ENCODE measurements around the gene TXNL4A.

Gene TXNL4A, protein sequence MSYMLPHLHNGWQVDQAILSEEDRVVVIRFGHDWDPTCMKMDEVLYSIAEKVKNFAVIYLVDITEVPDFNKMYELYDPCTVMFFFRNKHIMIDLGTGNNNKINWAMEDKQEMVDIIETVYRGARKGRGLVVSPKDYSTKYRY

DNA sequence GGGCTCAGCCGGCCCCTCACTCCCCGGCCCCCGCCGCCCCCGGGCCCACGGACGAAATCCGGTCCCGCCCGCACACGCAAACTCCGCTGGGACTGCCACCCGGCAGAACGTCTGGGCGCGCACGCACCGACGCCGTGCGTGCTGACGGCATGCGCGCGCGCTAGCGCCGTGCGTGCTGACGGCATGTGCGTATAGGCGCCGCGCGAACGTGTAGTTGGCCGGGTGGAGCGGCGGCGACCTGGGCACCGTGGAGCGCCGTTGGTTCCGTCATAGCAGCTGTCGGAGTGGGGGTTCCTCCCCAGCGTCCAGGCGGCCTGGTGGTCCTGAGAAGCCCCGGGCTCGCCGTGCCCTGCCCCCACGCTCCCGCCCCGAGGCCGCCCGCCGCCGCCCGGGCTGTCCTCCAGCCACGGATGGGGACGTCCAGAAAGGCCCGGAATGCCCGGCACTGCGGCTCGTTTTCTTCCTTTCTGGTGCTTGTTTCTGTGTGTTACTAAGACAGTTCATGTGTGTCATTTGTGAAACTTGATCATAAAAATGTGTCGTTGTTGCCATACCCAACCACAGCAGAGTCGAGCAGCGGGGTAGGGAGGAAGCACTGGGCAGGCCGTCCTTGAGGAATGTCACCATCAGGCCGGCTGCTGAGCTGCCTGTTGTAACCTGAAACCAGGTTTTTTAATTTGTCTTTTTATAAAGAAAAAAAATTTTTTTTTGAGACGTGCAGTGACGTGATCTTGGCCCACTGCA lies at the start of gene TXNL4A:
TSS of gene TXNL4A (minus strand) at position 113 of the 744 bp plus-strand sequence. CDS start 171 bp downstream, outside the sequence.
- POLR2A ChIA-PET (ENCODE audit: low non-redundant PET), result interaction anchor here (0.7 kb wide), 1 partner anchor 146 kb away, joined by 3 read pairs; no protein-coding TSS in a partner anchor
- CTCF ChIA-PET, result interaction anchor here (0.6 kb wide), 1 partner anchor 179 kb away, joined by 4 read pairs; no protein-coding TSS in a partner anchor
- DNase-seq (ENCODE audit: low spot score), result peak; percentile 62
- peak within 1 kb of the TSS; percentile 92 for H3K27ac ChIP-seq
- TF ChIP-seq, protein P1, sequence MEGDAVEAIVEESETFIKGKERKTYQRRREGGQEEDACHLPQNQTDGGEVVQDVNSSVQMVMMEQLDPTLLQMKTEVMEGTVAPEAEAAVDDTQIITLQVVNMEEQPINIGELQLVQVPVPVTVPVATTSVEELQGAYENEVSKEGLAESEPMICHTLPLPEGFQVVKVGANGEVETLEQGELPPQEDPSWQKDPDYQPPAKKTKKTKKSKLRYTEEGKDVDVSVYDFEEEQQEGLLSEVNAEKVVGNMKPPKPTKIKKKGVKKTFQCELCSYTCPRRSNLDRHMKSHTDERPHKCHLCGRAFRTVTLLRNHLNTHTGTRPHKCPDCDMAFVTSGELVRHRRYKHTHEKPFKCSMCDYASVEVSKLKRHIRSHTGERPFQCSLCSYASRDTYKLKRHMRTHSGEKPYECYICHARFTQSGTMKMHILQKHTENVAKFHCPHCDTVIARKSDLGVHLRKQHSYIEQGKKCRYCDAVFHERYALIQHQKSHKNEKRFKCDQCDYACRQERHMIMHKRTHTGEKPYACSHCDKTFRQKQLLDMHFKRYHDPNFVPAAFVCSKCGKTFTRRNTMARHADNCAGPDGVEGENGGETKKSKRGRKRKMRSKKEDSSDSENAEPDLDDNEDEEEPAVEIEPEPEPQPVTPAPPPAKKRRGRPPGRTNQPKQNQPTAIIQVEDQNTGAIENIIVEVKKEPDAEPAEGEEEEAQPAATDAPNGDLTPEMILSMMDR (conservative IDR thresholded peaks at IDR 0.05; ENCODE audit: low read depth), result no peak; the same call in 1 of the 2 replicates

DNA sequence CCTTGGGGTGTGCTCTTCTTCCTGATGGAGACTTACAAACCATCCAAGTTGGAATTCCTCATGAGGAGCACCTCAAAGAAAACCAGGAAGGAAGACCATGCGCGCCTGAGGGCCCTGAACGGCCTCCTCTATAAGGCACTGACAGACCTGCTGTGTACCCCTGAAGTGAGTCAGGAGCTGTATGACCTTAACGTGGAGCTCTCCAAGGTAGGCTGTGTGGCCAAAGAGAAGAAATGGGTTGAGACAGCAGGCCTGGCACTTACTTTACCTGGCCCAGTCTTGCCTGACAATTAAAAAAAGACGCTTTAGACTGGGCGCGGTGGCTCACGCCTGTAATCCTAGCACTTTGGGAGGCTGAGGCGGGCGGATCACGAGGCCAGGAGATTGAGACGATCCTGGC lies 48.9 kb upstream of the TXNL4A start:
- DNase-seq (ENCODE audit: low spot score), result no peak
- CTCF ChIA-PET, result no interaction called here

DNA sequence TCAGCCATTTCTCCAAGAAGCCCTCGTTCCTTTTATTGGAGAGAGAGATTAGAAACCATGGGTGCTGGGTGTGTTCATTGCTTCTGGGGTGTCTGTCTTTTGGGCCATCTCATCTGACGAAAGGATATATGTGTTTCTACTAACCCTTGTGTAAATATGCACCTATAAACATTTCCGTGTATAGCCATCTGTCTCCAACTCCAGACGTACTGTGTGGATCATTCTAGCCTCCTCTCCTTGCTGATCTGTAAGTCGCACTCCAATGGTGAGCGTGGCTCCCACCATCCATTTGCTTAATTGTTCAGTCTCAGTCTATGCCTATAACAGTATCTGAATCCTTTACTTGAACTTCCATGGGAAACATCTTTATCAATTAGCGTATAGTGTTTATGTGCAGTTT lies 47.6 kb upstream of the TXNL4A start:
- TF ChIP-seq, protein P1 (conservative IDR thresholded peaks at IDR 0.05; ENCODE audit: low read depth), result no peak
- CTCF ChIA-PET, result no interaction called here
- H3K27ac ChIP-seq, result no peak overlapping the region
- no peak for DNase-seq (ENCODE audit: low spot score)
- POLR2A ChIA-PET (ENCODE audit: low non-redundant PET), result no interaction called here

More for the DNA sequence above, 48.9 kb upstream of the TXNL4A start:
- TF ChIP-seq, protein P1 (conservative IDR thresholded peaks at IDR 0.05; ENCODE audit: low read depth), result no peak
- H3K27ac ChIP-seq, result no peak overlapping the region
- POLR2A ChIA-PET (ENCODE audit: low non-redundant PET), result no interaction called here

DNA sequence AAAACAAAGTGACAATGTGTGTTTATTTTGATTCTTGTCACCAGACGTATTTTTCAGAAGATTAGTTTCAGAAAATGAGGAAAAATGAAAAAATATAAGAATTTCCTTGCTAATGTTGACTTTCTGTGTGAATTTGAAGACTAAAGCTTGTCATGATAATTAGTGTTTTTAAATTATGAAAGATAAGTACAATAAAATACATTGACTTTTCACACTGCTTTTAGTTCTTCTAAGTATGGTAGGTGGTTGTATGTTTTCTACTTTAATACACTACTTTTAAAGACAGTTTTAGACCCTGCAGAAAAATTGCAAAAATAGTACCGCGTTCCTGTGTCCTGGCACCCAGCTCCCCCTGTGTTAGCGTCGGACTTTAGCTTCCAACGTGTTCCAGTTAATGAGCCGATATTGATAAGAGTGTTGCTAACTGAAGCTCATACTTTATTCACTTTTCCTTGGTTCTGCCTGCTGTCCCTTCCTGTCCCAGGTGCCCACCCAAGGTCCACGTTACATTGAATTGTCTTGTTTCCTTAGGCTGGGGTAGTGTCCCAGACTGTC lies 46.6 kb upstream of the TXNL4A start:
- peak overlapping the region; percentile 88 for H3K27ac ChIP-seq
- ChIA-PET CTCF (interaction anchor here (0.6 to 0.7 kb wide), 3 partner anchors 49 to 223 kb away, joined by 3 read pairs; no protein-coding TSS in a partner anchor), POLR2A (ENCODE audit: low non-redundant PET) (no interaction called here)
- no peak for DNase-seq (ENCODE audit: low spot score)
- TF ChIP-seq, protein P1 (conservative IDR thresholded peaks at IDR 0.05; ENCODE audit: low read depth), result 0 out of 2 replicates have a peak, but pooled peaks have one; percentile 24

DNA sequence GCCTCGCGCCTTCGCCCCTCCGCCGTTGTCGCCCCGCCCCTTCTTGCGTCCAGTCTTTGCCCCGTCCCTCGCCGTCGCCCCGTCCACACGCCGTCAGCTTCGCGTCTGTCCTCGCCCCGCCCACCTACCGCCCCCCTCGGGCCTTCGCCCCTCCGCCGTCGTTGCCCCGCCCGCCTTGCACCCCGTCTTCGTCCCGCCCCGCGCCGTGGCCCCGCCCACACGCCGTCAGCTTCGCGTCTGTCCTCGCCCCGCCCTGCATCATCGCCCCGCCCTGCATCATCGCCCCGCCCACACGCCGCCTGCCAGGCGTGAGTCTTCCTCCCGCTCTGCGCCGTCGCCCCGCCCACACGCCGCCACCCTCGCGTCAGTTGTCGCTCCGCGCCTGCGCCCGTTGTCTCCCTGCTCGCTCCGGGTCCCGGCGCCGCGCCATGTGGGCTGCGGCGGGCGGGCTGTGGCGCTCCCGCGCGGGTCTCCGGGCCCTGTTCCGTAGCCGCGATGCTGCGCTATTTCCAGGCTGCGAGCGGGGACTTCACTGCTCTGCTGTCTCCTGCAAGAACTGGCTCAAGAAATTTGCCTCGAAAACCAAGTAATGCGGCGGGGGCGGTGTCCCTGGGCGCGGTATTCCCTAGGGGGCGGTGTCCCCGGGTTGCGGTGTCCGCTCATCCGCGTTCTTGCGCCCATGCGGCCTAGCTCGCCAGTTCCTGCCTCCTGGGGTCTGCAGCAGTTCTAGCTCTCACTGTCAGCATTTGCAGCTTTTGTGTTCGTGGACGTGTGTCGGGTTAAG lies 45.9 kb upstream of the TXNL4A start, which contains the start of gene RBFA:
TSS of gene RBFA (plus strand) at position 367 of the 784 bp plus-strand sequence. CDS start at position 429, 62 bp downstream.
- POLR2A ChIA-PET (ENCODE audit: low non-redundant PET), result no interaction called here
- DNase-seq (ENCODE audit: low spot score), result peak; percentile 79
- H3K27ac ChIP-seq, result peak within 1 kb of the TSS; percentile 88
- CTCF ChIA-PET, result interaction anchor here (0.6 to 0.7 kb wide), 3 partner anchors 84 to 224 kb away, joined by 3 read pairs; no protein-coding TSS in a partner anchor
- TF ChIP-seq, protein P1 (conservative IDR thresholded peaks at IDR 0.05; ENCODE audit: low read depth), result peak; percentile 63

Data from RWPE1 (cell line).